Small intestine (tissue), 7 donors: Measurements from ENCODE around the gene FAHD1. TPM values are rescaled to one million over a fixed set of nuclear protein-coding genes. Genes with fewer than 3 reads are reported as not detected.

Source experiments
- DNase-seq, 2 donors: peaks; one replicate each; pipeline versions ENCODE4 v3.0.0 to v3.0.0-alpha.2; 2013
- FAIRE-seq: peaks from 2 replicates; lab custom pipeline; 2012; peaks lifted over from hg19 to GRCh38; lab: Jason Lieb, UNC
- H3K27ac ChIP-seq, 3 donors: one replicate each; pipeline ENCODE4 v1.5.1; 2013; ENCODE audit warnings: low read length in 2 of 3, mild to moderate bottlenecking in 2 of 3, control low read depth in 1 of 3, inconsistent platforms in 1 of 3, low read depth in 1 of 3, moderate library complexity in 1 of 3
- H3K27me3 ChIP-seq, 3 donors: one replicate each; pipeline ENCODE4 v1.6.1; 2013; ENCODE audit warnings: low read length in 3 of 3, inconsistent platforms in 1 of 3; ENCODE audit not compliant: control insufficient read depth in 3 of 3, insufficient read depth in 3 of 3
- H3K36me3 ChIP-seq, 3 donors: one replicate each; pipeline ENCODE4 v1.6.1; 2013; ENCODE audit warnings: low read length in 3 of 3, inconsistent platforms in 1 of 3, low read depth in 1 of 3, mild to moderate bottlenecking in 1 of 3, moderate library complexity in 1 of 3; ENCODE audit not compliant: control insufficient read depth in 3 of 3, insufficient read depth in 2 of 3
- H3K4me1 ChIP-seq, 3 donors: one replicate each; pipeline ENCODE4 v1.6.1; 2013; ENCODE audit warnings: low read length in 2 of 3, inconsistent platforms in 1 of 3, low read depth in 1 of 3, mild to moderate bottlenecking in 1 of 3, moderate library complexity in 1 of 3; ENCODE audit not compliant: control insufficient read depth in 3 of 3, insufficient read depth in 2 of 3
- H3K4me3 ChIP-seq, 3 donors: one replicate each; pipeline ENCODE4 v1.5.1; 2013; ENCODE audit warnings: low read length in 3 of 3, control low read depth in 1 of 3, inconsistent platforms in 1 of 3, low read depth in 1 of 3, mild to moderate bottlenecking in 1 of 3, moderate library complexity in 1 of 3
- H3K9me3 ChIP-seq, 2 donors: one replicate each; pipeline ENCODE4 v1.6.1; 2013; ENCODE audit warnings: low read depth in 1 of 2, low read length in 1 of 2; ENCODE audit not compliant: control insufficient read depth in 2 of 2, insufficient read depth in 1 of 2
- WGBS, 3 donors: extraction: QIAGEN DNeasy Blood & Tissue Kit; methylation state at CpG; one replicate each; pipeline ENCODE4 v1.1.7; 2013; 5-methylcytosine and 5-hydroxymethylcytosine counted together
- polyA plus RNA-seq, 4 donors: library from polyadenylated mRNA; stranded (reverse) in 3 of 4; unstranded in 1 of 4; fragments of 200-250 nt in 3 of 4; fragments of 120-200 nt in 1 of 4; gene quantifications; one replicate each; pipeline versions ENCODE4 v1.2.1 to v1.2.3, GENCODE V29; 2013
- donor health status: healthy with polysubstance abuse.
- donor health status: control.
- donor health status: control.
- donor health status: Bipolar disorder and iron deficiency.
- donor health status: healthy.

Gene FAHD1
- polyA plus RNA-seq, 4 donors: 55.1 to 181 (median 76.7) TPM

GRCh38 chr16:1787322-1788094, 39.5 kb upstream of the FAHD1 start:
- peaks cover 0 to 6% (median 2%) of the 10 kb centered on the region in 3 donors for H3K4me1 ChIP-seq
- no peak for FAIRE-seq
- H3K36me3 ChIP-seq: peaks cover 0 to 78% (median 4%) of the 10 kb centered on the region in 3 donors
- WGBS, 3 donors: 92 to 94% (median 94%) methylated on average over 41 to 44 of the region's 44 CpGs
- no peak for DNase-seq
- H3K27me3 ChIP-seq: no peaks in the 10 kb centered on the region
- H3K4me3 ChIP-seq: no peak overlapping the region
- H3K27ac ChIP-seq: no peak overlapping the region
- H3K9me3 ChIP-seq: no peaks in the 10 kb centered on the region

GRCh38 chr16:1788095-1788707, 38.8 kb upstream of the FAHD1 start:
- FAIRE-seq: no peak
- 92 to 94% (median 93%) methylated on average over 34 to 38 of the region's 38 CpGs for WGBS, 3 donors

DNA sequence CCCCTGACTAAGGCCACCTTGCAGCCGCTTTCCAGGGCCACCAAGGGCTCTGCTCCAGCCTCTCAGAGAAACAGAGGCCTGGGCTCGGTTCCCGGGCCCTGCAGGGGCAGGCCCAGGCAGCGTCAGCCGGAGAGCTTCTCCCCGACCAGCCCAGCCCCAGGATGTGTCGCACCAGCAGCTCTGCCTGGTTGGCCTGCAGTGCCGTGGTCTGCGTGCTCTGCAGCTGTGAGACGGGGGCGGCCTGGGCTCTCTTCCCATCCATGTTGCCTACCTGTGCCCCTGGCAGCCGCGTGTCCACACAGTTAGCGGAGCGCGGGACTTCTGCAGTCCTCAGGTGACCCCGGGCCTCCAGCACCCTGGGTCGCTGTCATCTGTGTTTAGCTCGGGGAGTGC, 38.3 kb upstream of the FAHD1 start:
- Histone ChIP-seq H3K4me3 (no peak overlapping the region), H3K9me3 (no peaks in the 10 kb centered on the region), H3K27ac (no peak overlapping the region), H3K4me1 (peaks cover 0 to 10% (median 2%) of the 10 kb centered on the region in 3 donors), H3K36me3 (peaks cover 0 to 82% (median 4%) of the 10 kb centered on the region in 3 donors), H3K27me3 (no peaks in the 10 kb centered on the region)
- no peak for DNase-seq
- no peak for FAIRE-seq
- WGBS, 3 donors: 72 to 86% (median 75%) methylated on average over 16 to 19 of the region's 19 CpGs

More at GRCh38 chr16:1788095-1788707, 38.8 kb upstream of the FAHD1 start:
- H3K9me3 ChIP-seq: no peaks in the 10 kb centered on the region
- no peak for DNase-seq
- no peaks in the 10 kb centered on the region for H3K27me3 ChIP-seq
- H3K27ac ChIP-seq: no peak overlapping the region
- peaks cover 0 to 6% (median 2%) of the 10 kb centered on the region in 3 donors for H3K4me1 ChIP-seq
- no peak overlapping the region for H3K4me3 ChIP-seq
- H3K36me3 ChIP-seq: peaks cover 0 to 82% (median 4%) of the 10 kb centered on the region in 3 donors

- FAIRE-seq (no peak), DNase-seq (no peak)
- Histone ChIP-seq H3K9me3 (no peaks in the 10 kb centered on the region), H3K4me1 (peaks cover 0 to 13% (median 0%) of the 10 kb centered on the region in 3 donors), H3K4me3 (no peak overlapping the region), H3K27ac (no peak overlapping the region), H3K27me3 (no peaks in the 10 kb centered on the region), H3K36me3 (peaks cover 0 to 78% (median 4%) of the 10 kb centered on the region in 3 donors)
- WGBS, 3 donors: 77 to 86% (median 82%) methylated on average over 18 to 25 of the region's 25 CpGs
Measured at GRCh38 chr16:1789643-1790045, 37.4 kb upstream of the FAHD1 start.

- H3K4me1 ChIP-seq: peaks cover 0 to 19% (median 0%) of the 10 kb centered on the region in 3 donors
- WGBS, 3 donors: 92 to 95% (median 93%) methylated on average over 13 to 15 of the region's 15 CpGs
- H3K36me3 ChIP-seq: peaks cover 0 to 73% (median 4%) of the 10 kb centered on the region in 3 donors
- FAIRE-seq: no peak
- H3K27ac ChIP-seq: no peak overlapping the region
- DNase-seq: no peak
- no peaks in the 10 kb centered on the region for H3K9me3 ChIP-seq
- no peaks in the 10 kb centered on the region for H3K27me3 ChIP-seq
- no peak overlapping the region for H3K4me3 ChIP-seq
Measured at GRCh38 chr16:1790261-1790610, 36.8 kb upstream of the FAHD1 start.

DNA sequence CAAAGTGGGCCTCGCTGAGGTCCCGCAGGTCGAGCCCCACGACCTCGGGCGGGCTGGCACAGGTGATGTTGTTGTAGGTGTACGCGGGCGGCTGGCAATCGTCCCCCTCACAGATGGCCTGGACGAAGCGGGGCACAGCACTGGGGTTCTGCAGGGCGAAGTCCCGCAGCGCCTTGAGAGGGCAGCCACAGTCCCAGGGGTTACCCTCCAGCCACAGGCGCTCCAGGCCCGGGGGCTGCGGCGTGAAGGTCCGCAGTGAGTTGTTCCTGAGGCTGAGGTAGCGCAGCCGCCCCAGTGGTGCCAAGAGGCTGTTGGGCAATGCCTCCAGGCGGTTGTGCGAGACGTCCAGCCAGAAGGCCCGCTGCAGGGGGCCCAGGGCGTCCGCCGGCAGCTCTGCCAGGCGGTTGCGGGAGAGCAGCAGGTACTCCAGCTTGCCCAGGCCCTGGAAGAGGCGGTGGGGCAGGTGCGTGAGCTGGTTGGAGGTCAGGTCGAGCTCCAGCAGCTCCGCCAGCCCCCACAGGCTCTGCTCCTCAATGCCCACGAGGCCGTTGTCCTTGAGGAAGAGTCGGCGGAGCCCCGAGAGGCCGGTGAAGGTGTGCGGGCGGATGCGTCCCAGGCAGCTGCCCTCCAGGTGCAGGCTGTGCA, 36.3 kb upstream of the FAHD1 start:
- WGBS, 3 donors: 92 to 94% (median 93%) methylated on average over 38 to 44 of the region's 44 CpGs

DNA sequence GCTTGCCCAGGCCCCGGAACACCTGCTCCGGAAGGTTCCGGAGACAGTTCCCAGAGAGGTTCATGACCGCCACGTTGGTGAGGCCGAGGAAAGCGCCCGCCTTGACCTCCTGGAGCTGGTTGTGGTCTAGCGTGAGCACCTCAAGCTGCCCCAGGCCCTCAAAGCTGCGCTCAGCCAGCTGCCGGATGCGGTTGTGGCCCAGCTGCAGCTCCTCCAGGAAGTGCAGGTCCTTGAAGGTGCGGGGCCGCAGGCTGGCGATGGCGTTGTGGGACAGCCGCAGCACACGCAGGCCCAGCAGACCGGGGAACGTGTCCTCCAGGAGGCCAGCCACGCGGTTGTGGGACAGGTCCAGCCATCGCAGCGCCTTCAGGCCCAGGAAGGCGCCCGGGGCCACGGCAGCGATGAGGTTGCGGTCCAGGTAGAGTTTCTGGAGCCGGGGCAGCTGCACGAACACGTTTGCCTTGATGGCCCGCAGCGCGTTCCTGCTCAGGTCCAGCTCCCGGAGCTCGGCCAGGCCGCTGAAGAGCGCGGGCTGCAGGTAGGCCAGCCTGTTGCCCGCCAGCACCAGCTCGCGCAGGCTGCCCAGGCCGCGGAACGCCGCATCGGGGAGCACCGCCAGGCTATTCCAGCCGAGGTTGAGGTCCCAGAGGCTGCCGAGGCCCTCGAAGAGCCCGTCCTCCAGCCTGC, 35.6 kb upstream of the FAHD1 start:
- no peaks in the 10 kb centered on the region for H3K27me3 ChIP-seq
- no peak for DNase-seq
- H3K9me3 ChIP-seq: no peaks in the 10 kb centered on the region
- peaks cover 0 to 22% (median 0%) of the 10 kb centered on the region in 3 donors for H3K4me1 ChIP-seq
- WGBS, 3 donors: 94 to 96% (median 94%) methylated on average over 49 to 53 of the region's 53 CpGs
- no peak overlapping the region for H3K4me3 ChIP-seq
- no peak for FAIRE-seq
- no peak overlapping the region for H3K27ac ChIP-seq
- peaks cover 0 to 61% (median 4%) of the 10 kb centered on the region in 3 donors for H3K36me3 ChIP-seq

More for the DNA sequence above, 36.3 kb upstream of the FAHD1 start:
- Histone ChIP-seq H3K36me3 (peaks cover 0 to 68% (median 4%) of the 10 kb centered on the region in 3 donors), H3K27ac (no peak overlapping the region), H3K9me3 (no peaks in the 10 kb centered on the region), H3K4me1 (peaks cover 0 to 22% (median 0%) of the 10 kb centered on the region in 3 donors), H3K4me3 (no peak overlapping the region), H3K27me3 (no peaks in the 10 kb centered on the region)
- DNase-seq: no peak
- FAIRE-seq: no peak
